HG03439 (cell line): ENCODE data around the gene MUC4.
"Not testable (repeated sequence)": the region's sequence is repeated elsewhere in the genome, so short reads cannot be mapped to it uniquely, and the experiment has no call there.

Experiments used
- ATAC-seq: cut with Tn5 transposase; IDR thresholded peaks from one replicate; pipeline ENCODE4 v1.9.1; 2021; ENCODE audit warnings: mild to moderate bottlenecking, moderate library complexity; ENCODE audit not compliant: unreplicated experiment

The MUC4 gene

GRCh38 chr3:195744437-195744836 lies 67.3 kb downstream of the MUC4 start:
- ATAC-seq = no peak

- ATAC-seq = no peak
These were observed 72.1 kb downstream of the MUC4 start for GRCh38 chr3:195739561-195740111.

- ATAC-seq = no peak
These were observed 73.3 kb downstream of the MUC4 start for GRCh38 chr3:195738274-195739044.

- not testable (repeated sequence) for ATAC-seq
These were observed 73.9 kb downstream of the MUC4 start for GRCh38 chr3:195737782-195738181.

- no peak for ATAC-seq
These were observed 74.8 kb downstream of the MUC4 start for GRCh38 chr3:195736866-195737490.

- ATAC-seq = no peak
These were observed 76.6 kb downstream of the MUC4 start for GRCh38 chr3:195735036-195735695.

GRCh38 chr3:195732940-195733339 lies 78.8 kb downstream of the MUC4 start:
- ATAC-seq = no peak

- ATAC-seq = no peak
These were observed 80.3 kb downstream of the MUC4 start for GRCh38 chr3:195731356-195731905.

GRCh38 chr3:195729476-195730251 lies 82.1 kb downstream of the MUC4 start:
- ATAC-seq = no peak

- ATAC-seq = not testable (repeated sequence)
These were observed 82.9 kb downstream of the MUC4 start for GRCh38 chr3:195728789-195729188.

GRCh38 chr3:195727606-195728195 lies 84.0 kb downstream of the MUC4 start:
- ATAC-seq = no peak

- ATAC-seq = not testable (repeated sequence)
These were observed 85.6 kb downstream of the MUC4 start for GRCh38 chr3:195725916-195726740.

- not testable (repeated sequence) for ATAC-seq
These were observed 87.4 kb downstream of the MUC4 start for GRCh38 chr3:195724363-195724762.

- ATAC-seq = not testable (repeated sequence)
These were observed 88.8 kb downstream of the MUC4 start for GRCh38 chr3:195722996-195723345.

- ATAC-seq = not testable (repeated sequence)
These were observed 89.4 kb downstream of the MUC4 start for GRCh38 chr3:195722139-195722995.

- ATAC-seq = not testable (repeated sequence)
These were observed 90.8 kb downstream of the MUC4 start, which contains the start of gene MUC20 for GRCh38 chr3:195720831-195721506. TSS of gene MUC20 (plus strand) at chr3:195720978. CDS start at chr3:195721008, 30 bp downstream.

- ATAC-seq = not testable (repeated sequence)
These were observed 92.0 kb downstream of the MUC4 start for GRCh38 chr3:195719514-195720254.
